ENCODE measurements around the gene CCDC28B. TPM values are rescaled to one million over a fixed set of nuclear protein-coding genes. Genes with fewer than 3 reads are reported as not detected.

Gene CCDC28B
- polyA plus RNA-seq, 4 donors = 21.1 to 29.0 (median 25.1) TPM

GRCh38 chr1:32192220-32192948, 8.0 kb upstream of the CCDC28B start:
- no peak for DNase-seq (ENCODE audit: low read depth in 4 of 4, low spot score in 3 of 4)

GRCh38 chr1:32194984-32195383, 5.4 kb upstream of the CCDC28B start:
- DNase-seq (ENCODE audit: low read depth in 4 of 4, low spot score in 3 of 4) = no peak

GRCh38 chr1:32195531-32195930, 4.9 kb upstream of the CCDC28B start:
- DNase-seq (ENCODE audit: low read depth in 4 of 4, low spot score in 3 of 4) = no peak

- no peak for DNase-seq (ENCODE audit: low read depth in 4 of 4, low spot score in 3 of 4)
Measured at GRCh38 chr1:32195972-32196823, 4.2 kb upstream of the CCDC28B start.

- no peak for DNase-seq (ENCODE audit: low read depth in 4 of 4, low spot score in 3 of 4)
Measured at GRCh38 chr1:32197074-32197473, 3.3 kb upstream of the CCDC28B start.

GRCh38 chr1:32197837-32198236, 2.6 kb upstream of the CCDC28B start:
- DNase-seq (ENCODE audit: low read depth in 4 of 4, low spot score in 3 of 4) = no peak

- no peak for DNase-seq (ENCODE audit: low read depth in 4 of 4, low spot score in 3 of 4)
Measured at GRCh38 chr1:32198237-32199042, 2.0 kb upstream of the CCDC28B start.

GRCh38 chr1:32199043-32199716, 1.2 kb upstream of the CCDC28B start:
- no peak for DNase-seq (ENCODE audit: low read depth in 4 of 4, low spot score in 3 of 4)

- no peak for DNase-seq (ENCODE audit: low read depth in 4 of 4, low spot score in 3 of 4)
Measured at GRCh38 chr1:32199717-32200072, 700 bp upstream of the CCDC28B start.

GRCh38 chr1:32201011-32201855, 838 bp downstream of the CCDC28B start:
- DNase-seq (ENCODE audit: low read depth in 4 of 4, low spot score in 3 of 4) = no peak

- DNase-seq (ENCODE audit: low read depth in 4 of 4, low spot score in 3 of 4) = no peak
Measured at GRCh38 chr1:32204943-32205361, 4.6 kb downstream of the CCDC28B start.

GRCh38 chr1:32205401-32206370, 5.3 kb downstream of the CCDC28B start, which contains the start of gene IQCC:
IQCC (plus strand) TSS chr1:32205671; CDS start chr1:32205682, 11 bp downstream.
- DNase-seq (ENCODE audit: low read depth in 4 of 4, low spot score in 3 of 4) = peak in 3 of 4 donors; percentile 77 to 87 (median 82)

GRCh38 chr1:32208469-32208868, 8.1 kb downstream of the CCDC28B start:
- DNase-seq (ENCODE audit: low read depth in 4 of 4, low spot score in 3 of 4) = no peak

- DNase-seq (ENCODE audit: low read depth in 4 of 4, low spot score in 3 of 4) = no peak
Measured at GRCh38 chr1:32208891-32209328, 8.5 kb downstream of the CCDC28B start, which contains the start of gene DCDC2B. DCDC2B (plus strand) TSS chr1:32209089; CDS start chr1:32209094, 5 bp downstream.

- DNase-seq (ENCODE audit: low read depth in 4 of 4, low spot score in 3 of 4) = no peak
Measured at GRCh38 chr1:32215629-32216480, 15.5 kb downstream of the CCDC28B start.

GRCh38 chr1:32216566-32216965, 16.2 kb downstream of the CCDC28B start:
- DNase-seq (ENCODE audit: low read depth in 4 of 4, low spot score in 3 of 4) = no peak

GRCh38 chr1:32219022-32219421, 18.6 kb downstream of the CCDC28B start:
- no peak for DNase-seq (ENCODE audit: low read depth in 4 of 4, low spot score in 3 of 4)
